RWPE2 (cell line): ENCODE measurements around the gene IQCE.

ENCODE experiments used
- ATAC-seq: fragments of 200-7000 bp; cut with Tn5 transposase; 3 replicates; pipeline ENCODE4 v1.9.1; 2021; ENCODE audit warnings: low read depth
- DNase-seq: peaks from one replicate; pipeline ENCODE4 v3.0.0-alpha.2; 2020; ENCODE audit warnings: low spot score
- H3K27ac ChIP-seq: fragments of 450-650 bp; 2 replicates; pipeline ENCODE4 v1.5.1; 2017; ENCODE audit warnings: mild to moderate bottlenecking; ENCODE audit not compliant: poor library complexity, severe bottlenecking
- H3K27me3 ChIP-seq: fragments of 250-450 bp; sonication (Bioruptor Pico); 2 replicates; pipeline ENCODE4 v1.5.1; 2021; ENCODE audit warnings: mild to moderate bottlenecking, moderate library complexity; ENCODE audit not compliant: insufficient read depth, poor library complexity, severe bottlenecking
- H3K36me3 ChIP-seq: fragments of 250-450 bp; sonication (Bioruptor Pico); 2 replicates; pipeline ENCODE4 v1.5.1; 2020; ENCODE audit warnings: low read depth, mild to moderate bottlenecking, moderate library complexity
- H3K4me1 ChIP-seq: fragments of 250-450 bp; sonication (Bioruptor Pico); 2 replicates; pipeline ENCODE4 v1.5.1; 2021; ENCODE audit warnings: mild to moderate bottlenecking, moderate library complexity; ENCODE audit not compliant: insufficient read depth, poor library complexity, severe bottlenecking
- H3K4me3 ChIP-seq: fragments of 250-450 bp; sonication (Bioruptor Pico); 2 replicates; pipeline ENCODE4 v1.5.1; 2021; ENCODE audit warnings: mild to moderate bottlenecking, moderate library complexity; ENCODE audit not compliant: severe bottlenecking
- H3K9me3 ChIP-seq: fragments of 250-450 bp; sonication (Bioruptor Pico); 2 replicates; pipeline ENCODE4 v1.5.1; 2021; ENCODE audit warnings: mild to moderate bottlenecking, moderate library complexity; ENCODE audit not compliant: severe bottlenecking
- TF ChIP-seq, protein P1 (sequence below): fragments of 450-650 bp; IDR thresholded peaks from one replicate; pipeline ENCODE4 v1.5.1; 2017; ENCODE audit warnings: mild to moderate bottlenecking, moderate library complexity; ENCODE audit not compliant: poor library complexity, severe bottlenecking

Gene IQCE

DNA sequence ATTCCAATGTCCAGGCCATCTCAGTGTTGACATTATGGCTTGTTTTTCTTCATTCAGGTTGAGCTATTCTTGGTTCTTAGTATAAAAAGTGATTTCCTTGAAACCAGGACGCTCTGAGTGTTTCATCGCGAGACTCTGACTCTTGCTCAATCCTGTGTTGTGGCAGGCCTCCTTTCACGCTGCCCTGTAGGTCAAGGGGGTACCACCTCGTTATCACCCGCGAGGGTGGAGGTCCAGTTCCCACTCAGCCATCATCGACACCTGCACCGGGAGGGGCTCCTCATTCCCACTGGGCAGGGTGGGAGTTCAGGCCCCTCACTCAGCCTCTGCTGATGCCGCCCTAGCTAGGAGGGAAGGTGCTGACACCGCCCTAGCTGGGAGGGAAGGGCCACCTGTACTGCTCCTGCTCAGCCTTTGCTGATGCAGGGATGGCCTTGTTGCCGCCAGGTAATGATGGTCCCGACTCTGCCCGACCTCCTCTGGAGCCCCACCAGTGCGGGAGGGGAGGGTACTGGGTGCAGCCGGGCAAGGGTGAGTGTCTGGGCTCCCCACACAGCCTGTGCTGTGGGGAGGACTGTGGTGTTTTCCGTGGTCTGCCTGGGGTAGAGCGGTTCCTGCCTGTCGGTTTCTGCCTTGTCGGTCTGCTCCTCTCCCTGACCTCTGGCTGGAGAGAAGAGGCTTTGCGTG lies 16.4 kb downstream of the IQCE start:
- no peak overlapping the region for H3K27ac ChIP-seq
- H3K4me3 ChIP-seq = no peak overlapping the region
- TF ChIP-seq, protein P1, sequence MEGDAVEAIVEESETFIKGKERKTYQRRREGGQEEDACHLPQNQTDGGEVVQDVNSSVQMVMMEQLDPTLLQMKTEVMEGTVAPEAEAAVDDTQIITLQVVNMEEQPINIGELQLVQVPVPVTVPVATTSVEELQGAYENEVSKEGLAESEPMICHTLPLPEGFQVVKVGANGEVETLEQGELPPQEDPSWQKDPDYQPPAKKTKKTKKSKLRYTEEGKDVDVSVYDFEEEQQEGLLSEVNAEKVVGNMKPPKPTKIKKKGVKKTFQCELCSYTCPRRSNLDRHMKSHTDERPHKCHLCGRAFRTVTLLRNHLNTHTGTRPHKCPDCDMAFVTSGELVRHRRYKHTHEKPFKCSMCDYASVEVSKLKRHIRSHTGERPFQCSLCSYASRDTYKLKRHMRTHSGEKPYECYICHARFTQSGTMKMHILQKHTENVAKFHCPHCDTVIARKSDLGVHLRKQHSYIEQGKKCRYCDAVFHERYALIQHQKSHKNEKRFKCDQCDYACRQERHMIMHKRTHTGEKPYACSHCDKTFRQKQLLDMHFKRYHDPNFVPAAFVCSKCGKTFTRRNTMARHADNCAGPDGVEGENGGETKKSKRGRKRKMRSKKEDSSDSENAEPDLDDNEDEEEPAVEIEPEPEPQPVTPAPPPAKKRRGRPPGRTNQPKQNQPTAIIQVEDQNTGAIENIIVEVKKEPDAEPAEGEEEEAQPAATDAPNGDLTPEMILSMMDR = no peak
- peaks cover 16% of the 10 kb centered on the region for H3K36me3 ChIP-seq
- peaks cover 5% of the 10 kb centered on the region for H3K4me1 ChIP-seq
- H3K27me3 ChIP-seq = no peaks in the 10 kb centered on the region
- no peak for ATAC-seq
- H3K9me3 ChIP-seq = no peaks in the 10 kb centered on the region
- DNase-seq = no peak

DNA sequence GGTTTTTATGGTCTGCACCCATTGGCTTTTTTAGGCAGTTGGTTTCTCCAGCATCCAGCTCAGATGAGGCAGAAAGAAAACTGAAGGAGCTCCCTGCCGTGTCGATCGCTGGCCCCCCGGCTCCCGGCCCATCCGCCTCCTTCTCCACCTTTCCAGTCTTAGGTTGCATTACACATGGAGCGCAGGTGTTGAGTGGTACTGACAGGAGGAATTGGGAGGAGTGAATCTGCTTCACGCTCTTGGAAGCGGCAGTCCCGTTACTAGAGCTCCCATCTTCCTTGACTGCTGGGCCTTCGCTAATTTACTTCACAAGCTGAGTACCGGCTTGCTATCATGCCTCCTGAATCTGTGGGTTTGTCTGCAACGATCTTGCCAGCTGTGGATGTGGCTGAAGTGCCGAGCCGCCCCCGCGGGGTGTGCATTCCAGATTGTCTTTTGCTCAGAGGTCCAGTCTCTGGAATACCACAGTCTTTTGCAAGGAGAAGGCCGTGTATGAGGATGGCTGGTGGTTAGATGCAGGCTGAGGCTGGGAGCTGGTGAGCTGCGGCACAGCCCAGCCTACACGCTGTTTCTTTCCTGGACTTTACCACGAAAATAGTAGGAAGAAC lies 17.1 kb downstream of the IQCE start:
- Histone ChIP-seq H3K4me1 (peaks cover 5% of the 10 kb centered on the region), H3K9me3 (no peaks in the 10 kb centered on the region), H3K4me3 (no peak overlapping the region), H3K27me3 (no peaks in the 10 kb centered on the region), H3K36me3 (peaks cover 16% of the 10 kb centered on the region), H3K27ac (no peak overlapping the region)
- TF ChIP-seq, protein P1 = no peak
- no peak for ATAC-seq
- no peak for DNase-seq

DNA sequence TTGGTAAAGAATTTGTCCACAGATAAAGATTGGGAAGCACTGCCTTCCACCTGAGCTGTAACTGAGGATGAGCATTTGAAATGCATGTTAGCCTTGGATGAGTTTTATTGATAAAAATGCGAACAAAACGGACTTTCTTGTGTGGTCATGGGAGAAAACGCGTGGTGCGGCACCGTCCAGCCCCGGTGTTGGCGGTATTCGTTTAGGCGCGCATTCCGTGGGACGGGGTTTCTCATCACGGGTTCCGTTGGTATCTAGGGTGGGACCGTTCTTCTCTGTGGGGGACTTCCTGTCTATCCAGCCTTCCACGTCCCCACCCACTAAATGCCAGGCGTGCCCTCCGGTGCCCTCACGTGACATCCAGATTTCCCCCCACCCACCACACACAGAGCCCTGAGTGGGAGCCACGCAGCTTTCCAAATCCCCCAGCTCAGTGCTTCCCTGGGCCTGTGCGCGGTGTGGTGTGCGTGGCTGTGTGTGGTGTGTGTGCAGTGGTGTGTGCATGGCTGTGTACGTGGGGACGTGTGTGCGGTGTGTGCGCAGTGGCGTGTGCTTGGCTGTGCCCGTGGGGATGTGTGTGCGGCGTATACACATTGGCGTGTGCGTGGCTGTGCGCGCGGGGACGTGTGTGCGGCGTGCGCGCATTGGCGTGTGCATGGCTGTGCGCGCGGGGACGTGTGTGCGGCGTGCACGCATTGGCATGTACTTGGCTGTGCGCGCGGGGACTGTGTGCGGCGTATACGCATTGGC lies 18.1 kb downstream of the IQCE start:
- no peak for ATAC-seq
- Histone ChIP-seq H3K9me3 (no peaks in the 10 kb centered on the region), H3K4me3 (no peak overlapping the region), H3K27me3 (no peaks in the 10 kb centered on the region), H3K4me1 (peaks cover 5% of the 10 kb centered on the region), H3K27ac (no peak overlapping the region), H3K36me3 (peaks cover 13% of the 10 kb centered on the region)
- DNase-seq = no peak
- TF ChIP-seq, protein P1 = no peak

DNA sequence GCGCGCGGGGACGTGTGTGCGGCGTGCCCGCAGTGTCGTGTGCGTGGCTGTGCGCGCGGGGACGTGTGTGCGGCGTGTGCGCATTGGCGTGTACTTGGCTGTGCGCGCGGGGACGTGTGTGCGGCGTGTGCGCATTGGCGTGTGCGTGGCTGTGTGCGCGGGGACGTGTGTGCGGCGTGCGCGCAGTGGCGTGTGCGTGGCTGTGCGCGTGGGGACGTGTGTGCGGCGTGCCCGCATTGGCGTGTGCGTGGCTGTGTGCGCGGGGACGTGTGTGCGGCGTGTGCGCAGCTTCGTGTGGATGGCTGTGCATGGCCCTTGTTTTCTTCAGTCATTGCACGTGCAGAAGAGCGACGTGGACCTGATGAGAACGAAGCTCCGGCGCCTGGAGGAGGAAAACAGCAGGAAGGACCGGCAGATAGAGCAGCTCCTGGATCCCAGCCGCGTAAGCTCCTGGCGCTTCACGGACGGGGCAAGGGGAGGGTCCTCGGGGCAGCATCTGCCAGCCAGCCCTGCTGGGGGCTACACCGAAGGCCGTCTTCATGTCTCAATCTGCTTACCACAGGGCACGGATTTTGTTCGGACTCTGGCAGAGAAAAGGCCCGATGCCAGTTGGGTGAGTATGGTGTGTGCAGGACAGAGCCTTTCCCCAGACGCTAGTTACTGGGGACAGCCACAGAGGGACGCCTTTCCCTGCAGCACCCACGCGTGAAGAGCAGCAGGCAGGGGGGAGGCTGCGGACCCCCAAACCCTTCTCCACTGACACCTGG lies 19.3 kb downstream of the IQCE start:
- ATAC-seq (no peak), DNase-seq (no peak)
- Histone ChIP-seq H3K27ac (no peak overlapping the region), H3K4me3 (no peak overlapping the region), H3K4me1 (no peaks in the 10 kb centered on the region), H3K36me3 (peaks cover 1% of the 10 kb centered on the region), H3K27me3 (no peaks in the 10 kb centered on the region), H3K9me3 (no peaks in the 10 kb centered on the region)
- TF ChIP-seq, protein P1 = no peak
